ENCODE results near the gene IL11. TPM values are rescaled to one million over a fixed set of nuclear protein-coding genes. Genes with fewer than 3 reads are reported as not detected.

IL11 gene
- total RNA-seq, 6 donors from 2014 or later = 0.20 to 0.34 TPM; not detected in 4

- ATAC-seq (ENCODE audit: low FRiP score in 2 of 2) (no peak), DNase-seq (no peak)
- no peak overlapping the region for H3K27ac ChIP-seq
- H3K27me3 ChIP-seq = peaks cover 2 to 36% (median 23%) of the 10 kb centered on the region in 4 donors
- no peak for TF ChIP-seq EP300 (IDR thresholded peaks at IDR 0.05)
- TF ChIP-seq POLR2AphosphoS5 (IDR thresholded peaks at IDR 0.05) = no peak
- no peak for TF ChIP-seq POLR2A (IDR thresholded peaks at IDR 0.05)
- no peak for TF ChIP-seq CTCF (IDR thresholded peaks at IDR 0.05)
- H3K36me3 ChIP-seq = no peaks in the 10 kb centered on the region
- H3K9me3 ChIP-seq = no peaks in the 10 kb centered on the region
- H3K4me3 ChIP-seq = no peak overlapping the region
- peaks cover 15 to 22% (median 19%) of the 10 kb centered on the region in 4 donors for H3K4me1 ChIP-seq
- 44 to 46% methylated on average over 11 to 12 of the region's 13 CpGs for WGBS, 2 donors
Observed at GRCh38 chr19:55355213-55355821, 14.9 kb downstream of the IL11 start.

GRCh38 chr19:55354698-55355212, 15.5 kb downstream of the IL11 start, which contains the start of gene COX6B2:
COX6B2 (minus strand) TSS chr19:55354719; CDS start chr19:55354521, 198 bp downstream.
- no peak for ATAC-seq (ENCODE audit: low FRiP score in 2 of 2)
- no peaks in the 10 kb centered on the region for H3K9me3 ChIP-seq
- peak within 1 kb of the TSS; percentile 10 to 53 (median 42) for H3K4me3 ChIP-seq
- H3K27ac ChIP-seq = no peak within 1 kb of the TSS
- 0 to 6% methylated on average over 3 to 11 of the region's 43 CpGs for WGBS, 2 donors
- TF ChIP-seq POLR2A (IDR thresholded peaks at IDR 0.05) (no peak), CTCF (IDR thresholded peaks at IDR 0.05) (no peak), POLR2AphosphoS5 (IDR thresholded peaks at IDR 0.05) (no peak)
- peaks cover 15 to 22% (median 19%) of the 10 kb centered on the region in 4 donors for H3K4me1 ChIP-seq
- peak in 1 of 2 donors; percentile 71 for DNase-seq
- no peaks in the 10 kb centered on the region for H3K36me3 ChIP-seq
- H3K27me3 ChIP-seq = peaks cover 2 to 36% (median 23%) of the 10 kb centered on the region in 4 donors

GRCh38 chr19:55353803-55354697, 16.2 kb downstream of the IL11 start:
- Histone ChIP-seq H3K4me3 (peak overlapping the region; percentile 10 to 53 (median 42)), H3K27ac (no peak overlapping the region), H3K4me1 (peaks cover 15 to 22% (median 19%) of the 10 kb centered on the region in 4 donors), H3K9me3 (no peaks in the 10 kb centered on the region), H3K27me3 (peaks cover 2 to 36% (median 23%) of the 10 kb centered on the region in 4 donors), H3K36me3 (no peaks in the 10 kb centered on the region)
- WGBS, 2 donors = 2 to 4% methylated on average over 19 to 41 of the region's 72 CpGs
- DNase-seq (peak; percentile 82 to 93), ATAC-seq (ENCODE audit: low FRiP score in 2 of 2) (peak in 1 of 2 donors; percentile 90)
- no peak for TF ChIP-seq CTCF (IDR thresholded peaks at IDR 0.05)
- TF ChIP-seq POLR2AphosphoS5 (IDR thresholded peaks at IDR 0.05) = no peak
- no peak for TF ChIP-seq EP300 (IDR thresholded peaks at IDR 0.05)
- TF ChIP-seq POLR2A (IDR thresholded peaks at IDR 0.05) = no peak

GRCh38 chr19:55353356-55353802, 16.9 kb downstream of the IL11 start:
- Histone ChIP-seq H3K27ac (no peak overlapping the region), H3K36me3 (no peaks in the 10 kb centered on the region), H3K4me1 (peaks cover 15 to 25% (median 20%) of the 10 kb centered on the region in 4 donors), H3K9me3 (no peaks in the 10 kb centered on the region), H3K4me3 (peak overlapping the region in 3 of 4 donors; percentile 33 to 53 (median 51)), H3K27me3 (peaks cover 2 to 36% (median 23%) of the 10 kb centered on the region in 4 donors)
- DNase-seq = peak in 1 of 2 donors; percentile 59
- ATAC-seq (ENCODE audit: low FRiP score in 2 of 2) = no peak
- WGBS, 2 donors = 2% methylated on average over 21 to 24 of the region's 24 CpGs
- TF ChIP-seq EP300 (IDR thresholded peaks at IDR 0.05) (no peak), POLR2A (IDR thresholded peaks at IDR 0.05) (no peak), CTCF (IDR thresholded peaks at IDR 0.05) (no peak), POLR2AphosphoS5 (IDR thresholded peaks at IDR 0.05) (no peak)
